HepG2 (cell line): ENCODE results near the gene CD86. TPM values are rescaled to one million over a fixed set of nuclear protein-coding genes. Genes with fewer than 3 reads are reported as not detected.

Experiments
- E2F1 ChIP-seq: sonication (generic); formaldehyde crosslinking; IDR thresholded peaks from 2 replicates; pipeline ENCODE4 v1.5.0; 2020; ENCODE audit warnings: missing genetic modification reagents
- HNF4A ChIP-seq: sonication (generic); formaldehyde crosslinking; IDR thresholded peaks from 2 replicates; pipeline ENCODE4 v1.4.0; 2020; ENCODE audit warnings: missing genetic modification reagents
- NCOR1 ChIP-seq: fragments of 200-600 bp; sonication (generic); IDR thresholded peaks from 2 replicates; pipeline ENCODE4 v1.7.0; 2017; ENCODE audit warnings: antibody characterized with exemption, low read length, borderline replicate concordance
- NR2F6 ChIP-seq, 2 experiments: IDR thresholded peaks; 2 replicates each; pipeline ENCODE4 v1.6.1; 2016; ENCODE audit warnings: antibody characterized with exemption in 1 of 2, mild to moderate bottlenecking in 1 of 2
- PITX1 ChIP-seq: sonication (generic); formaldehyde crosslinking; IDR thresholded peaks from 2 replicates; pipeline ENCODE4 v1.5.1; 2020; ENCODE audit warnings: mild to moderate bottlenecking, missing genetic modification reagents
- POLR2AphosphoS5 ChIP-seq: IDR thresholded peaks from 2 replicates; pipeline ENCODE4 v1.6.1; 2012; ENCODE audit warnings: low read depth, low read length
- PRDM4 ChIP-seq: sonication (generic); formaldehyde crosslinking; IDR thresholded peaks from 2 replicates; pipeline ENCODE4 v1.9.0; 2021; ENCODE audit warnings: missing genetic modification reagents, borderline replicate concordance
- ZBTB34 ChIP-seq: sonication (generic); formaldehyde crosslinking; IDR thresholded peaks from 2 replicates; pipeline ENCODE4 v1.8.0; 2022; ENCODE audit warnings: mild to moderate bottlenecking, missing genetic modification reagents
- ZBTB37 ChIP-seq: sonication (generic); formaldehyde crosslinking; IDR thresholded peaks from 2 replicates; pipeline ENCODE4 v1.4.0; 2020; ENCODE audit warnings: mild to moderate bottlenecking, missing genetic modification reagents
- ZBTB7A ChIP-seq: sonication (generic); formaldehyde crosslinking; IDR thresholded peaks from 2 replicates; pipeline ENCODE4 v1.8.0; 2022; ENCODE audit warnings: mild to moderate bottlenecking, missing genetic modification reagents
- ZFP62 ChIP-seq: sonication (generic); formaldehyde crosslinking; IDR thresholded peaks from 2 replicates; pipeline ENCODE4 v1.4.0; 2020; ENCODE audit warnings: missing genetic modification reagents
- ZNF343 ChIP-seq: sonication (generic); formaldehyde crosslinking; IDR thresholded peaks from 2 replicates; pipeline ENCODE4 v1.4.0; 2020; ENCODE audit warnings: mild to moderate bottlenecking, missing genetic modification reagents
- ZNF484 ChIP-seq: sonication (generic); formaldehyde crosslinking; IDR thresholded peaks from 2 replicates; pipeline ENCODE4 v1.5.1; 2020; ENCODE audit warnings: mild to moderate bottlenecking, low read depth, missing genetic modification reagents, borderline replicate concordance
- ZNF576 ChIP-seq: sonication (generic); formaldehyde crosslinking; IDR thresholded peaks from 2 replicates; pipeline ENCODE4 v1.4.0; 2020; ENCODE audit warnings: mild to moderate bottlenecking, missing genetic modification reagents
- ZNF607 ChIP-seq: sonication (generic); formaldehyde crosslinking; IDR thresholded peaks from 2 replicates; pipeline ENCODE4 v1.5.1; 2020; ENCODE audit warnings: missing genetic modification reagents, mild to moderate bottlenecking, borderline replicate concordance
- ZNF704 ChIP-seq: sonication (generic); formaldehyde crosslinking; IDR thresholded peaks from 2 replicates; pipeline ENCODE4 v1.8.1; 2023; ENCODE audit warnings: mild to moderate bottlenecking, inconsistent platforms, moderate library complexity, missing genetic modification reagents, borderline replicate concordance
- polyA plus RNA-seq, 8 experiments: library from polyadenylated mRNA; depleted of rRNA in 3 of 8; stranded (reverse) in 7 of 8; unstranded in 1 of 8; fragments of >200 nt; fragmentation: Illumina TruSeq in 4 of 8; extraction: Trizol in 4 of 8; gene quantifications; 2 replicates each; pipeline versions ENCODE4 v1.2.1 to v1.2.3, GENCODE V29; 2011 to 2016; ENCODE audit warnings: low read depth in 4 of 8, missing spikeins in 1 of 8, mixed read lengths in 1 of 8; ENCODE audit not compliant: insufficient read depth in 1 of 8
- total RNA-seq, 5 experiments: library from RNA; depleted of rRNA; stranded (reverse); fragments of >200 nt; fragmentation: Illumina TruSeq; extraction: Trizol; gene quantifications; 2 replicates each; pipeline ENCODE4 v1.2.3, GENCODE V29; 2016; ENCODE audit warnings: low read depth in 1 of 5

CD86 gene
- total and polyA plus RNA-seq, 2 of the 13 experiments (the other 11 are each of a cell fraction or from before 2014, with no cell fraction given): not detected

GRCh38 chr3:122076491-122077292, 21.5 kb downstream of the CD86 start (continued):
- no peak for TF ChIP-seq PRDM4
- no peak for TF ChIP-seq ZNF484
- no peak for TF ChIP-seq PITX1
- no peak for TF ChIP-seq ZNF576 (CRISPR knock-in tag)
- no peak for TF ChIP-seq ZBTB37 (CRISPR knock-in tag)
- no peak for TF ChIP-seq E2F1 (CRISPR knock-in tag)
- no peak for TF ChIP-seq ZNF704
- peak; percentile 66 for TF ChIP-seq HNF4A (CRISPR knock-in tag)
- TF ChIP-seq NCOR1: peak; percentile 52; the same call in 1 of the 2 replicates
- peak; percentile 34; the same call in 1 of the 2 replicates for TF ChIP-seq NR2F6 (IDR thresholded peaks at IDR 0.05)
- no peak for TF ChIP-seq NR2F6 (CRISPR knock-in tag; IDR thresholded peaks at IDR 0.05)
- peak; percentile 15; the same call in 1 of the 2 replicates for TF ChIP-seq ZBTB7A (CRISPR knock-in tag)
- no peak for TF ChIP-seq ZFP62
- TF ChIP-seq POLR2AphosphoS5: no peak
- TF ChIP-seq ZNF607 (CRISPR knock-in tag): peak; percentile 34; the same call in 1 of the 2 replicates
- TF ChIP-seq ZBTB34 (CRISPR knock-in tag): no peak
- no peak for TF ChIP-seq ZNF343 (CRISPR knock-in tag)
